H1 (cell line): ENCODE results near the gene LSM5. TPM values are rescaled to one million over a fixed set of nuclear protein-coding genes. Genes with fewer than 3 reads are reported as not detected.

Experiments
- CTCF ChIA-PET: fragments of 300-600 bp; sonication (Branson Sonifier 250); formaldehyde crosslinking; loops from one replicate; lab custom pipeline; 2021; ENCODE audit not compliant: partially characterized antibody; lab: Charles Lee
- POLR2A ChIA-PET: fragments of 300-600 bp; sonication (Branson Sonifier 250); formaldehyde crosslinking; loops from one replicate; lab custom pipeline; 2021; ENCODE audit warnings: inconsistent platforms; ENCODE audit not compliant: partially characterized antibody; lab: Charles Lee
- DNase-seq, 2 experiments: peaks; one replicate each; pipeline versions ENCODE4 v3.0.0 to v3.0.0-alpha.2; 2010 to 2022; ENCODE audit warnings: low spot score in 2 of 2, low read depth in 1 of 2, mixed read lengths in 1 of 2
- FAIRE-seq: peaks from 2 replicates; lab custom pipeline; 2011; peaks lifted over from hg19 to GRCh38; lab: Jason Lieb, UNC
- H2AFZ ChIP-seq: 2 replicates; pipeline ENCODE4 v1.8.1; 2012; ENCODE audit warnings: low read length, inconsistent platforms
- H2AK5ac ChIP-seq: 2 replicates; pipeline ENCODE4 v1.6.1; 2013; ENCODE audit warnings: low read depth, low read length
- H2BK120ac ChIP-seq: replicated peaks from 2 replicates; pipeline ENCODE3; 2013; ENCODE audit warnings: low read depth, low read length, inconsistent platforms
- H2BK12ac ChIP-seq: 2 replicates; pipeline ENCODE4 v1.6.1; 2013; ENCODE audit warnings: low read depth, low read length
- H2BK15ac ChIP-seq: 2 replicates; pipeline ENCODE4 v1.6.1; 2013; ENCODE audit warnings: low read length
- H2BK20ac ChIP-seq: 2 replicates; pipeline ENCODE4 v1.6.1; 2013; ENCODE audit warnings: low read length
- H2BK5ac ChIP-seq: 2 replicates; pipeline ENCODE4 v1.6.1; 2013; ENCODE audit warnings: low read depth, low read length
- H3K14ac ChIP-seq: 2 replicates; pipeline ENCODE4 v1.6.1; 2013; ENCODE audit warnings: inconsistent platforms; ENCODE audit not compliant: insufficient read length
- H3K18ac ChIP-seq: 2 replicates; pipeline ENCODE4 v1.6.1; 2013; ENCODE audit warnings: low read length; ENCODE audit errors: extremely low read depth
- H3K23ac ChIP-seq: 2 replicates; pipeline ENCODE4 v1.6.1; 2013; ENCODE audit warnings: inconsistent platforms; ENCODE audit not compliant: insufficient read length
- H3K23me2 ChIP-seq: 2 replicates; pipeline ENCODE4 v1.6.1; 2013; ENCODE audit warnings: low read depth, low read length
- H3K27ac ChIP-seq: 2 replicates; pipeline ENCODE4 v1.6.1; 2011; ENCODE audit warnings: low read depth, low read length, inconsistent platforms
- H3K27me3 ChIP-seq, 4 experiments: replicated peaks in 1 of 4; 1 replicate in 1 of 4; 2 replicates in 3 of 4; pipeline versions ENCODE4 v1.6.1 to v1.8.1; 2011 to 2013; ENCODE audit warnings: low read length in 3 of 4, mild to moderate bottlenecking in 3 of 4, inconsistent platforms in 2 of 4, mixed read lengths in 2 of 4, moderate library complexity in 1 of 4; ENCODE audit not compliant: control insufficient read depth in 3 of 4, insufficient read depth in 3 of 4; ENCODE audit errors: extremely low read depth in 1 of 4
- H3K36me3 ChIP-seq, 4 experiments: 2 replicates each; pipeline versions ENCODE4 v1.6.1 to v1.8.1; 2011 to 2013; ENCODE audit warnings: mild to moderate bottlenecking in 4 of 4, low read length in 3 of 4, moderate library complexity in 2 of 4, control low read depth in 1 of 4, inconsistent platforms in 1 of 4; ENCODE audit not compliant: insufficient read depth in 4 of 4, control insufficient read depth in 2 of 4
- H3K4ac ChIP-seq: replicated peaks from 2 replicates; pipeline ENCODE3; 2013; ENCODE audit warnings: low read length, low read depth, mixed read lengths, inconsistent platforms; ENCODE audit not compliant: insufficient read length
- H3K4me1 ChIP-seq, 4 experiments: replicated peaks in 1 of 4; 1 replicate in 1 of 4; 2 replicates in 3 of 4; pipeline versions ENCODE4 v1.6.1 to v1.8.1; 2011 to 2013; ENCODE audit warnings: low read length in 3 of 4, inconsistent platforms in 2 of 4, mixed read lengths in 1 of 4; ENCODE audit not compliant: insufficient read depth in 4 of 4, control insufficient read depth in 3 of 4
- H3K4me2 ChIP-seq, 2 experiments: 2 replicates each; pipeline versions ENCODE4 v1.6.1 to v1.8.1; 2011 to 2013; ENCODE audit warnings: low read depth in 2 of 2, low read length in 2 of 2, control low read depth in 1 of 2, inconsistent platforms in 1 of 2, mild to moderate bottlenecking in 1 of 2; ENCODE audit not compliant: insufficient read depth in 1 of 2
- H3K4me3 ChIP-seq, 4 experiments: fragments of 200-600, 300-600 bp in 1 of 4; sonication (generic), shearing (Covaris generic), sonication (Bioruptor Twin) in 1 of 4; 2 replicates each; pipeline versions ENCODE4 v1.5.1 to v1.8.1; 2011 to 2016; ENCODE audit warnings: low read length in 4 of 4, low read depth in 3 of 4, control low read depth in 2 of 4, inconsistent platforms in 2 of 4, mild to moderate bottlenecking in 2 of 4, mixed read lengths in 1 of 4, moderate library complexity in 1 of 4; ENCODE audit not compliant: insufficient read depth in 2 of 4; ENCODE audit errors: extremely low read depth in 1 of 4
- H3K56ac ChIP-seq: replicated peaks from 2 replicates; pipeline ENCODE3; 2013; ENCODE audit warnings: low read depth, mild to moderate bottlenecking, mixed read lengths, low read length, inconsistent platforms; ENCODE audit not compliant: insufficient read length
- H3K79me1 ChIP-seq: 2 replicates; pipeline ENCODE4 v1.6.1; 2013; ENCODE audit warnings: low read depth, low read length, control low read depth
- H3K79me2 ChIP-seq, 2 experiments: 2 replicates each; pipeline versions ENCODE4 v1.6.1 to v1.8.1; 2012 to 2013; ENCODE audit warnings: low read length in 2 of 2, mild to moderate bottlenecking in 2 of 2, inconsistent platforms in 1 of 2; ENCODE audit not compliant: insufficient read depth in 2 of 2, control insufficient read depth in 1 of 2
- H3K9ac ChIP-seq, 4 experiments: replicated peaks in 1 of 4; 1 replicate in 1 of 4; 2 replicates in 3 of 4; pipeline versions ENCODE4 v1.6.1 to v1.8.1; 2011 to 2013; ENCODE audit warnings: low read depth in 3 of 4, low read length in 3 of 4, control low read depth in 2 of 4, mild to moderate bottlenecking in 2 of 4, moderate library complexity in 2 of 4, inconsistent platforms in 1 of 4; ENCODE audit errors: extremely low read depth in 1 of 4
- H3K9me3 ChIP-seq, 2 experiments: 2 replicates each; pipeline versions ENCODE4 v1.6.1 to v1.8.1; 2012 to 2013; ENCODE audit warnings: mild to moderate bottlenecking in 2 of 2, moderate library complexity in 2 of 2, control low read depth in 1 of 2, inconsistent platforms in 1 of 2, low read depth in 1 of 2, low read length in 1 of 2, mixed read lengths in 1 of 2; ENCODE audit not compliant: insufficient read depth in 2 of 2
- H4K20me1 ChIP-seq, 2 experiments: replicated peaks in 1 of 2; 2 replicates each; pipeline versions ENCODE3 to v1.8.1; 2011 to 2013; ENCODE audit warnings: inconsistent platforms in 2 of 2, low read length in 2 of 2, mild to moderate bottlenecking in 1 of 2; ENCODE audit not compliant: insufficient read depth in 2 of 2, control insufficient read depth in 1 of 2
- H4K5ac ChIP-seq: 2 replicates; pipeline ENCODE4 v1.6.1; 2013; ENCODE audit warnings: low read length, low read depth, mixed read lengths, inconsistent platforms; ENCODE audit not compliant: insufficient read length
- H4K8ac ChIP-seq: 2 replicates; pipeline ENCODE4 v1.8.0; 2013; ENCODE audit warnings: mild to moderate bottlenecking, moderate library complexity, low read length, inconsistent platforms; ENCODE audit not compliant: insufficient read depth; ENCODE audit errors: extremely low read depth
- H4K91ac ChIP-seq: replicated peaks from 2 replicates; pipeline ENCODE3; 2013; ENCODE audit warnings: low read length, mixed read lengths, inconsistent platforms; ENCODE audit not compliant: insufficient read length
- BCL11A ChIP-seq, 2 experiments: IDR thresholded peaks; one replicate each; pipeline ENCODE4 v1.6.1; 2011; ENCODE audit warnings: low read depth in 2 of 2, low read length in 2 of 2, mild to moderate bottlenecking in 2 of 2
- BRCA1 ChIP-seq: IDR thresholded peaks from 2 replicates; pipeline ENCODE4 v1.6.1; 2012; ENCODE audit warnings: low read depth, low read length, improper control_type of control experiment
- CTCF ChIP-seq, 3 experiments: IDR thresholded peaks; 1 replicate in 2 of 3; 2 replicates in 1 of 3; pipeline versions ENCODE4 v1.5.1 to v1.6.1; 2011; ENCODE audit warnings: low read length in 3 of 3, mild to moderate bottlenecking in 3 of 3, inconsistent platforms in 2 of 3, low read depth in 1 of 3, moderate library complexity in 1 of 3; ENCODE audit not compliant: insufficient read depth in 1 of 3; ENCODE audit errors: control extremely low read depth in 1 of 3
- E2F6 ChIP-seq: IDR thresholded peaks from 2 replicates; pipeline ENCODE4 v1.6.1; 2012; ENCODE audit warnings: inconsistent platforms
- GABPA ChIP-seq: IDR thresholded peaks from 2 replicates; pipeline ENCODE4 v1.6.1; 2011; ENCODE audit warnings: mild to moderate bottlenecking, low read length, moderate library complexity, borderline replicate concordance; ENCODE audit not compliant: insufficient read depth
- JUND ChIP-seq: IDR thresholded peaks from 2 replicates; pipeline ENCODE4 v1.6.1; 2011; ENCODE audit warnings: mild to moderate bottlenecking, improper control_type of control experiment, low read length
- KDM4A ChIP-seq: IDR thresholded peaks from one replicate; pipeline ENCODE4 v1.7.1; 2012; ENCODE audit warnings: low read depth, mild to moderate bottlenecking, moderate library complexity, low read length, inconsistent platforms; ENCODE audit not compliant: severe bottlenecking
- NRF1 ChIP-seq: IDR thresholded peaks from 2 replicates; pipeline ENCODE4 v1.6.1; 2011; ENCODE audit warnings: mild to moderate bottlenecking, low read depth, low read length, improper control_type of control experiment
- PHF8 ChIP-seq: fragments of 200-600 bp; sonication (generic); conservative IDR thresholded peaks from 2 replicates; pipeline ENCODE4 v1.7.1; 2012; ENCODE audit warnings: low read depth, mild to moderate bottlenecking, inconsistent platforms, low read length, moderate library complexity
- SIRT6 ChIP-seq: IDR thresholded peaks from one replicate; pipeline ENCODE4 v1.7.1; 2012; ENCODE audit warnings: low read length, inconsistent platforms
- SIX5 ChIP-seq: IDR thresholded peaks from 2 replicates; pipeline ENCODE4 v1.6.1; 2011; ENCODE audit warnings: mild to moderate bottlenecking, low read depth, low read length
- SRF ChIP-seq: IDR thresholded peaks from 2 replicates; pipeline ENCODE4 v1.6.1; 2011; ENCODE audit warnings: mild to moderate bottlenecking, low read depth, low read length, moderate library complexity
- WGBS, 2 experiments: shearing (Covaris generic) in 1 of 2; methylation state at CpG; one replicate each; pipeline versions ENCODE4 v1.1.6 to v1.1.7; 2013 to 2015; ENCODE audit warnings: low lambda C conversion rate in 2 of 2, mixed read lengths in 2 of 2, inconsistent platforms in 1 of 2, low coverage in 1 of 2, missing lambda C conversion rate in 1 of 2; ENCODE audit not compliant: insufficient replicate concordance in 2 of 2, insufficient coverage in 1 of 2, insufficient read length in 1 of 2; ENCODE audit errors: extremely low coverage in 1 of 2, missing lambda C conversion rate in 1 of 2; 5-methylcytosine and 5-hydroxymethylcytosine counted together
- polyA plus RNA-seq, 7 experiments: library from polyadenylated mRNA; depleted of rRNA in 3 of 7; stranded (reverse) in 5 of 7; unstranded in 2 of 7; fragments of >200 nt in 5 of 7; fragments of 200-250 nt in 2 of 7; gene quantifications; 1 replicate in 5 of 7; 2 replicates in 1 of 7; 4 replicates in 1 of 7; pipeline versions ENCODE4 v1.2.1 to v1.2.3, GENCODE V29; 2011 to 2013; ENCODE audit warnings: missing spikeins in 2 of 7, mixed read lengths in 2 of 7
- total RNA-seq: library from RNA; stranded (reverse); fragmentation: NEBNext Ultra II Directional; extraction: Animal tissue kit (Norgen Biotek cat#: 25700); gene quantifications from 2 replicates; pipeline ENCODE4 v1.2.1, GENCODE V29; 2021

Gene LSM5
- total and polyA plus RNA-seq, 2 of the 8 experiments (the other 6 are each of a cell fraction or from before 2014, with no cell fraction given): 58.9 to 103 TPM

GRCh38 chr7:32458025-32458424, 32.2 kb downstream of the LSM5 start:
- no peak overlapping the region for H3K4me3 ChIP-seq
- no peaks in the 10 kb centered on the region for H3K27me3 ChIP-seq
- CTCF ChIA-PET: interaction anchor here (0.7 to 1.7 kb wide), 3 partner anchors 30 to 247 kb away, joined by 3 to 6 read pairs (median 4); no protein-coding TSS in a partner anchor
- H3K18ac ChIP-seq: no peak overlapping the region
- H3K56ac ChIP-seq: no peak overlapping the region
- no peak overlapping the region for H2BK20ac ChIP-seq
- H4K91ac ChIP-seq: no peak overlapping the region
- H4K5ac ChIP-seq: no peak overlapping the region
- no peaks in the 10 kb centered on the region for H3K36me3 ChIP-seq
- no peak overlapping the region for H2BK120ac ChIP-seq
- H4K20me1 ChIP-seq: no peaks in the 10 kb centered on the region
- no peak overlapping the region for H3K27ac ChIP-seq
- H2BK12ac ChIP-seq: no peak overlapping the region
- no peak overlapping the region for H2AFZ ChIP-seq
- no peak overlapping the region for H3K23ac ChIP-seq
- no peak overlapping the region for H2AK5ac ChIP-seq
- no peak overlapping the region for H3K9ac ChIP-seq
- no peak overlapping the region for H3K14ac ChIP-seq
- H3K4me1 ChIP-seq: no peaks in the 10 kb centered on the region
- H3K9me3 ChIP-seq: peaks cover 0 to 5% of the 10 kb centered on the region in 2 experiments; a peak in 1 of 4 replicates
- H3K23me2 ChIP-seq: no peaks in the 10 kb centered on the region
- FAIRE-seq (no peak), DNase-seq (peak in 1 of 2 experiments; percentile 14)
- H3K4me2 ChIP-seq: no peak overlapping the region
- no peak overlapping the region for H4K8ac ChIP-seq
- WGBS, 2 experiments: 97% methylated on average over 3 of the region's 3 CpGs; no CpG with 5 or more reads in 1 of the 2 experiments
- H2BK15ac ChIP-seq: no peak overlapping the region
- POLR2A ChIA-PET: no interaction called here
- H3K4ac ChIP-seq: no peak overlapping the region
- H3K79me1 ChIP-seq: no peaks in the 10 kb centered on the region
- H3K79me2 ChIP-seq: no peaks in the 10 kb centered on the region
- H2BK5ac ChIP-seq: no peak overlapping the region
- TF ChIP-seq SRF (no peak), BRCA1 (no peak), KDM4A (no peak), CTCF (IDR thresholded peaks at IDR 0.05; ENCODE audit: control extremely low read depth in 1 of 3, insufficient read depth in 1 of 3, low read depth in 1 of 3, low read length in 3 of 3) (no peak), BCL11A (IDR thresholded peaks at IDR 0.05; ENCODE audit: low read depth in 2 of 2, low read length in 2 of 2) (no peak), SIX5 (no peak), E2F6 (no peak), PHF8 (no peak), GABPA (no peak), SIRT6 (no peak), NRF1 (no peak), JUND (no peak)
